Endothelial cell of hepatic sinusoid (primary cell): ENCODE measurements around the gene DNM1.

Source experiments
- in situ Hi-C: cut with HindIII; loops from 2 replicates; pipeline ENCODE4 v1.10.0; 2017; ENCODE audit warnings: low sequenced_read_pairs

DNM1 gene

GRCh38 chr9:128249908-128250838 lies 47.0 kb downstream of the DNM1 start:
- in situ Hi-C loops: loop anchor here (5.0 kb wide), 1 partner anchor 67 kb away; no protein-coding TSS in a partner anchor

- in situ Hi-C loops: loop anchor here (5.0 kb wide), 1 partner anchor 66 kb away; no protein-coding TSS in a partner anchor
These were observed 47.9 kb downstream of the DNM1 start for GRCh38 chr9:128250839-128251731.

- in situ Hi-C loops: loop anchor here (5.0 kb wide), 1 partner anchor 66 kb away; no protein-coding TSS in a partner anchor
These were observed 48.5 kb downstream of the DNM1 start for GRCh38 chr9:128251732-128252100.

- in situ Hi-C loops: loop anchor here (5.0 kb wide), 1 partner anchor 65 kb away; no protein-coding TSS in a partner anchor
These were observed 49.3 kb downstream of the DNM1 start for GRCh38 chr9:128252317-128253139.

GRCh38 chr9:128253140-128253990 lies 50.2 kb downstream of the DNM1 start:
- in situ Hi-C loops: loop anchor here (5.0 kb wide), 1 partner anchor 64 kb away; no protein-coding TSS in a partner anchor

GRCh38 chr9:128253991-128254346 lies 50.8 kb downstream of the DNM1 start:
- in situ Hi-C loops: loop anchor here (5.0 kb wide), 1 partner anchor 63 kb away; no protein-coding TSS in a partner anchor

- in situ Hi-C loops: loop anchor here (5.0 kb wide), 1 partner anchor 63 kb away; no protein-coding TSS in a partner anchor
These were observed 51.2 kb downstream of the DNM1 start for GRCh38 chr9:128254362-128254761.

GRCh38 chr9:128254855-128255759 lies 51.9 kb downstream of the DNM1 start:
- in situ Hi-C loops: loop anchor here (5.0 kb wide), 1 partner anchor 62 kb away; no protein-coding TSS in a partner anchor

GRCh38 chr9:128257086-128257825 lies 54.1 kb downstream of the DNM1 start:
- in situ Hi-C loops: no loop called here

- in situ Hi-C loops: no loop called here
These were observed 54.7 kb downstream of the DNM1 start for GRCh38 chr9:128257907-128258306.

GRCh38 chr9:128258326-128258725 lies 55.1 kb downstream of the DNM1 start:
- in situ Hi-C loops: no loop called here

GRCh38 chr9:128259156-128259555 lies 56.0 kb downstream of the DNM1 start:
- in situ Hi-C loops: no loop called here

- in situ Hi-C loops: no loop called here
These were observed 57.2 kb downstream of the DNM1 start for GRCh38 chr9:128260340-128260739.

GRCh38 chr9:128262687-128263086 lies 59.5 kb downstream of the DNM1 start:
- in situ Hi-C loops: no loop called here

GRCh38 chr9:128265348-128265847 lies 62.2 kb downstream of the DNM1 start:
- in situ Hi-C loops: no loop called here

GRCh38 chr9:128266868-128267590 lies 63.9 kb downstream of the DNM1 start:
- in situ Hi-C loops: no loop called here

GRCh38 chr9:128271112-128271511 lies 67.9 kb downstream of the DNM1 start:
- in situ Hi-C loops: no loop called here
